NCI-H1417 (cell line): ENCODE data around the gene SDC1.
"Not testable (repeated sequence)": the region's sequence is repeated elsewhere in the genome, so short reads cannot be mapped to it uniquely, and the experiment has no call there.

Experiments used
- DNase-seq, 3 experiments: peaks; one replicate each; lab custom pipeline; 2025; lab: John Stamatoyannopoulos, UW

Gene SDC1

GRCh38 chr2:20224716-20225293 is at the start of gene SDC1:
Gene SDC1, minus strand, starts transcription at chr2:20225130. Its CDS starts 263 bp downstream, at chr2:20224867.
- DNase-seq: peak; percentile 79 to 82 (median 80)

GRCh38 chr2:20273042-20273441 is 48.1 kb upstream of the SDC1 start:
- DNase-seq: no peak

GRCh38 chr2:20268317-20268716 is 43.4 kb upstream of the SDC1 start:
- not testable (repeated sequence) for DNase-seq

GRCh38 chr2:20267529-20267928 is 42.6 kb upstream of the SDC1 start:
- no peak for DNase-seq

GRCh38 chr2:20264629-20265028 is 39.7 kb upstream of the SDC1 start:
- DNase-seq: no peak

GRCh38 chr2:20257411-20257810 is 32.5 kb upstream of the SDC1 start:
- DNase-seq: no peak

GRCh38 chr2:20254731-20255130 is 29.8 kb upstream of the SDC1 start:
- no peak for DNase-seq

- DNase-seq: no peak
Measured at GRCh38 chr2:20250436-20250835, 25.5 kb upstream of the SDC1 start.

- DNase-seq: no peak
Measured at GRCh38 chr2:20249170-20249569, 24.2 kb upstream of the SDC1 start.

GRCh38 chr2:20247084-20247483 is 22.2 kb upstream of the SDC1 start:
- no peak for DNase-seq

- DNase-seq: not testable (repeated sequence)
Measured at GRCh38 chr2:20243637-20244036, 18.7 kb upstream of the SDC1 start.

GRCh38 chr2:20242727-20243377 is 17.9 kb upstream of the SDC1 start:
- peak; percentile 25 to 63 (median 57) for DNase-seq

GRCh38 chr2:20241973-20242726 is 17.2 kb upstream of the SDC1 start:
- no peak for DNase-seq

- not testable (repeated sequence) for DNase-seq
Measured at GRCh38 chr2:20240291-20240690, 15.4 kb upstream of the SDC1 start.

GRCh38 chr2:20236496-20236895 is 11.6 kb upstream of the SDC1 start:
- DNase-seq: no peak

GRCh38 chr2:20235655-20236305 is 10.8 kb upstream of the SDC1 start:
- DNase-seq: no peak

- not testable (repeated sequence) for DNase-seq
Measured at GRCh38 chr2:20234597-20234996, 9.7 kb upstream of the SDC1 start.

GRCh38 chr2:20232837-20233207 is 7.9 kb upstream of the SDC1 start:
- no peak for DNase-seq

- DNase-seq: peak; percentile 64 to 77 (median 66)
Measured at GRCh38 chr2:20231598-20232026, 6.7 kb upstream of the SDC1 start.

- DNase-seq: no peak
Measured at GRCh38 chr2:20231159-20231558, 6.2 kb upstream of the SDC1 start.

- no peak for DNase-seq
Measured at GRCh38 chr2:20230114-20230425, 5.1 kb upstream of the SDC1 start.

GRCh38 chr2:20229322-20230113 is 4.6 kb upstream of the SDC1 start:
- no peak for DNase-seq
